Chondrocyte (in vitro differentiated cells): ENCODE results near the gene ANTXR1. TPM values are rescaled to one million over a fixed set of nuclear protein-coding genes. Genes with fewer than 3 reads are reported as not detected.

ENCODE experiments used
- DNase-seq: peaks from one replicate; pipeline ENCODE4 v3.0.0; 2021; ENCODE audit warnings: mixed read lengths, low spot score
- H3K27ac Mint-ChIP-seq: one replicate; pipeline ENCODE4 v1.8.0; 2021; ENCODE audit warnings: mild to moderate bottlenecking, moderate library complexity, mixed read lengths; ENCODE audit not compliant: unreplicated experiment
- H3K27me3 Mint-ChIP-seq: 2 replicates; pipeline ENCODE4 v1.8.0; 2021; ENCODE audit warnings: low read depth, mixed read lengths
- H3K36me3 Mint-ChIP-seq: 2 replicates; pipeline ENCODE4 v1.8.0; 2021; ENCODE audit warnings: low read depth, mixed read lengths
- H3K4me1 Mint-ChIP-seq: 2 replicates; pipeline ENCODE4 v1.8.0; 2021; ENCODE audit warnings: low read depth, mild to moderate bottlenecking, mixed read lengths
- H3K4me3 Mint-ChIP-seq: one replicate; pipeline ENCODE4 v1.8.0; 2021; ENCODE audit warnings: mild to moderate bottlenecking, moderate library complexity, mixed read lengths; ENCODE audit not compliant: unreplicated experiment
- H3K9me3 Mint-ChIP-seq: 2 replicates; pipeline ENCODE4 v1.8.0; 2021; ENCODE audit warnings: low read depth, mixed read lengths
- CTCF ChIP-seq: fragments of 200-600 bp; sonication (generic); IDR thresholded peaks from 2 replicates; pipeline ENCODE4 v1.5.0; 2021; ENCODE audit warnings: antibody characterized with exemption, mild to moderate bottlenecking, moderate library complexity
- total RNA-seq: library from RNA; stranded (reverse); gene quantifications from 3 replicates; pipeline ENCODE4 v1.2.1, GENCODE V29; 2021

ANTXR1 gene
- total RNA-seq, 1 donor from 2014 or later: 351 TPM

DNA sequence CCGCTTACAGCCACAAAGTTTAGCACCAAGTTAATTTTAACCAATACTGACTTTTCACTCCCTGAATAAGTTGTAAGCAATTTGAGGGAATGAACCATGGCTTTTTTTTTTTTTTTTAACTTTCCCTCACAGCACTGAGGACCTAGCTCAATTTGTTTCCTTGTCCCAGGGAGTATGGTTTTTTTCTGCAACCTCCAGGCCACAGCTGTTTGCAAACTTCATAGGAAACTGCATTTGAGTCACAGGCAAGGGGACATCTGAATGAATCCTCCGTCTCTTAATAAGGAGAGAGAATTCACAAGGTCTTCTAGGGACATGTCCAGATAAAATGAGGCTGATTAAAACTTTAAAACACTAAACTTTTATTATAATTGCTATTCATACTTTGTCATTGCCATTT is 192.5 kb downstream of the ANTXR1 start:
- H3K4me3 Mint-ChIP-seq: no peak overlapping the region
- no peak for TF ChIP-seq CTCF
- peaks cover 6% of the 10 kb centered on the region for H3K4me1 Mint-ChIP-seq
- no peaks in the 10 kb centered on the region for H3K9me3 Mint-ChIP-seq
- H3K27me3 Mint-ChIP-seq: no peaks in the 10 kb centered on the region
- H3K27ac Mint-ChIP-seq: peak overlapping the region; percentile 46
- no peak for DNase-seq
- peaks cover 13% of the 10 kb centered on the region for H3K36me3 Mint-ChIP-seq

DNA sequence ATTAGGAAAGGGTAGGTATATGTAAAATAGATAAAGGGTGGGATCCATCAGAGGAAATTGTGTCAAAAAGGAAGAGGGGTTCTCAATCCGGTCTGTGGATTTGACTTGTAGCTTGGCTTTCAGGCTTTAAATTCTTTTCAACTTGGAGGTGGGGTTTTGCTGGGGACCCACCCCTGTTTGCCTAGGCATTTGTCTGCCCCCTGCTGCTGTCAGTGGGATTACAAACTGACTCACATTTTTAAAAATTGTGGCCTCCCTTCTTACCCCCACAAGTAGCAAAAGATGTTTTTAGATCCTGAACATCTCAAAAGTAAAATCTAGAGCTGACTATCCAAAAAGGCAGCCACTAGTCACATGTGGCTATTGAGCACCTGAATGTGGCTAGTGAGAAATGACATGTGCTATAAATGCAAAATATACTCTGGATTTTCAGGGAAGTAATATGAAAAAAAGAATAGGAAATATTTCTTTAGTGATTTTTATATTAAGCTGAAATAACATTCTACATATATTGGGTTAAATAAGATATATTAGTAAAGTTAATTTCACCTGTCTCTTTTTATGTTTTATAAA is 195.1 kb downstream of the ANTXR1 start:
- Mint-ChIP-seq H3K36me3 (peaks cover 15% of the 10 kb centered on the region), H3K27ac (no peak overlapping the region), H3K9me3 (no peaks in the 10 kb centered on the region), H3K4me1 (peaks cover 6% of the 10 kb centered on the region), H3K27me3 (no peaks in the 10 kb centered on the region), H3K4me3 (no peak overlapping the region)
- peak; percentile 68 for TF ChIP-seq CTCF
- DNase-seq: no peak

- TF ChIP-seq CTCF: no peak
- peaks cover 17% of the 10 kb centered on the region for H3K36me3 Mint-ChIP-seq
- no peak overlapping the region for H3K27ac Mint-ChIP-seq
- no peaks in the 10 kb centered on the region for H3K9me3 Mint-ChIP-seq
- no peak for DNase-seq
- H3K4me1 Mint-ChIP-seq: peaks cover 11% of the 10 kb centered on the region
- no peak overlapping the region for H3K4me3 Mint-ChIP-seq
- no peaks in the 10 kb centered on the region for H3K27me3 Mint-ChIP-seq
Observed at GRCh38 chr2:69209482-69209881, 196.5 kb downstream of the ANTXR1 start.

DNA sequence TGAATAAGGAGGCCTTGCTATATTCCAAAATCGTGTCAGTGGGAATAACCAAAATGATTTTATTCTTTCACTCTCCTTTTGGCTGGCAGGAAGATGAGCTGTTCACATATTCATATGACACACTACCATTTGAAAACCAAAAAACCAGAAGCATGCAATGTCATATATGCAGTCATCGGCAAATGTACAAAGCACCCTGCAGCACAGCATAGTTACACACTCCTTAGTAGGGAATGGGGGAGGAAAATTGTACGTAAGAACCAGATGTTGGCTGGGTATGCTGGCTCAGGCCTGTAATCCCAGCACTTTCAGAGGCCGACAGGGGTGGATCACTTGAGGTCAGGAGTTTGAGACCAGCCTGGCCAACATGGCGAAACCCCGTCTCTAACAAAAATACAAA is 197.4 kb downstream of the ANTXR1 start:
- Mint-ChIP-seq H3K36me3 (peaks cover 16% of the 10 kb centered on the region), H3K4me1 (peaks cover 17% of the 10 kb centered on the region), H3K9me3 (no peaks in the 10 kb centered on the region), H3K4me3 (no peak overlapping the region), H3K27ac (no peak overlapping the region), H3K27me3 (no peaks in the 10 kb centered on the region)
- no peak for TF ChIP-seq CTCF
- DNase-seq: no peak

- Mint-ChIP-seq H3K36me3 (peaks cover 16% of the 10 kb centered on the region), H3K27me3 (no peaks in the 10 kb centered on the region)
- TF ChIP-seq CTCF: no peak
Observed at GRCh38 chr2:69211048-69211447, 198.1 kb downstream of the ANTXR1 start.

More at GRCh38 chr2:69211048-69211447, 198.1 kb downstream of the ANTXR1 start:
- Mint-ChIP-seq H3K4me1 (peaks cover 17% of the 10 kb centered on the region), H3K4me3 (no peak overlapping the region), H3K27ac (no peak overlapping the region), H3K9me3 (no peaks in the 10 kb centered on the region)
- DNase-seq: no peak
